ENCODE measurements around the gene PIGS. TPM values are rescaled to one million over a fixed set of nuclear protein-coding genes. Genes with fewer than 3 reads are reported as not detected.

Gene PIGS
- total RNA-seq, 1 experiment from 2014 or later: 64.2 TPM

- Histone ChIP-seq H3F3A (ENCODE audit: insufficient read depth, low read depth) (peaks cover 5% of the 10 kb centered on the region; the same call in 1 of the 2 replicates), H3K36me3 (ENCODE audit: low read depth) (no peaks in the 10 kb centered on the region), H3K27ac (no peak overlapping the region), H3K4me3 (no peak overlapping the region), H3K4me1 (replicated peaks; ENCODE audit: insufficient read depth) (no peaks in the 10 kb centered on the region), H3K4me2 (no peak overlapping the region), H4K20me1 (ENCODE audit: insufficient read depth) (no peaks in the 10 kb centered on the region; the same call in 1 of the 2 replicates), H3K79me2 (ENCODE audit: low read depth) (no peaks in the 10 kb centered on the region), H3K27me3 (ENCODE audit: insufficient read depth, low read depth) (0 out of 2 replicates have a peak, but pooled peaks cover 4% of the 10 kb centered on the region), H2AFZ (no peak overlapping the region), H3K9me2 (ENCODE audit: insufficient read depth) (no peaks in the 10 kb centered on the region), H3K9me3 (ENCODE audit: insufficient read depth, low read depth) (no peaks in the 10 kb centered on the region)
- DNase-seq: no peak
- ChIA-PET CTCF (interaction anchor here (0.6 to 0.7 kb wide), 2 partner anchors 38 to 1568 kb away, joined by 5 to 10 read pairs; no protein-coding TSS in a partner anchor), POLR2A (ENCODE audit: unreplicated experiment) (no interaction called here)
- no peak for TF ChIP-seq CTCF (conservative IDR thresholded peaks at IDR 0.05)
- TF ChIP-seq EZH2 (IDR thresholded peaks at IDR 0.05; ENCODE audit: low read depth): no peak
- no TSS peak for BruUV-seq (replicated peaks)
- intact Hi-C loops (cut with micrococcal nuclease; ENCODE audit: unreplicated experiment): loop anchor here (1.0 kb wide), 1 partner anchor 46 kb away; no protein-coding TSS in a partner anchor
Measured at GRCh38 chr17:28540231-28540630, 31.1 kb downstream of the PIGS start.

GRCh38 chr17:28538296-28538895 is 32.9 kb downstream of the PIGS start:
- no TSS peak for BruUV-seq (replicated peaks)
- CTCF ChIA-PET: no interaction called here
- intact Hi-C loops (cut with micrococcal nuclease; ENCODE audit: unreplicated experiment): no loop called here

GRCh38 chr17:28537219-28537610 is 34.1 kb downstream of the PIGS start:
- 0 out of 2 replicates have a peak, but pooled peaks cover 4% of the 10 kb centered on the region for H3K27me3 ChIP-seq (ENCODE audit: insufficient read depth, low read depth)
- no peaks in the 10 kb centered on the region for H3K79me2 ChIP-seq (ENCODE audit: low read depth)
- no peak overlapping the region for H3K27ac ChIP-seq
- ChIA-PET CTCF (no interaction called here), POLR2A (ENCODE audit: unreplicated experiment) (no interaction called here)
- no TSS peak for BruUV-seq (replicated peaks)
- no peak overlapping the region for H3K4me2 ChIP-seq
- 0 out of 2 replicates have a peak, but pooled peaks cover 6% of the 10 kb centered on the region for H3K4me1 ChIP-seq (replicated peaks; ENCODE audit: insufficient read depth)
- intact Hi-C loops (cut with micrococcal nuclease; ENCODE audit: unreplicated experiment): no loop called here
- H3K9me2 ChIP-seq (ENCODE audit: insufficient read depth): no peaks in the 10 kb centered on the region
- no peaks in the 10 kb centered on the region for H3K36me3 ChIP-seq (ENCODE audit: low read depth)
- H3K9me3 ChIP-seq (ENCODE audit: insufficient read depth, low read depth): no peaks in the 10 kb centered on the region
- no peak overlapping the region for H2AFZ ChIP-seq
- no peak for DNase-seq
- no peak overlapping the region for H3K4me3 ChIP-seq
- no peaks in the 10 kb centered on the region; the same call in 1 of the 2 replicates for H4K20me1 ChIP-seq (ENCODE audit: insufficient read depth)
- H3F3A ChIP-seq (ENCODE audit: insufficient read depth, low read depth): peaks cover 5% of the 10 kb centered on the region; the same call in 1 of the 2 replicates
- TF ChIP-seq EZH2 (IDR thresholded peaks at IDR 0.05; ENCODE audit: low read depth) (no peak), CTCF (conservative IDR thresholded peaks at IDR 0.05) (no peak)

More at GRCh38 chr17:28538296-28538895, 32.9 kb downstream of the PIGS start:
- H3K4me3 ChIP-seq: no peak overlapping the region
- 0 out of 2 replicates have a peak, but pooled peaks cover 4% of the 10 kb centered on the region for H3K27me3 ChIP-seq (ENCODE audit: insufficient read depth, low read depth)
- peaks cover 5% of the 10 kb centered on the region; the same call in 1 of the 2 replicates for H3F3A ChIP-seq (ENCODE audit: insufficient read depth, low read depth)
- no peaks in the 10 kb centered on the region for H3K79me2 ChIP-seq (ENCODE audit: low read depth)
- H3K36me3 ChIP-seq (ENCODE audit: low read depth): no peaks in the 10 kb centered on the region
- H4K20me1 ChIP-seq (ENCODE audit: insufficient read depth): no peaks in the 10 kb centered on the region; the same call in 1 of the 2 replicates
- DNase-seq: no peak
- no peak for TF ChIP-seq CTCF (conservative IDR thresholded peaks at IDR 0.05)
- no peak for TF ChIP-seq EZH2 (IDR thresholded peaks at IDR 0.05; ENCODE audit: low read depth)
- POLR2A ChIA-PET (ENCODE audit: unreplicated experiment): no interaction called here
- no peaks in the 10 kb centered on the region for H3K4me1 ChIP-seq (replicated peaks; ENCODE audit: insufficient read depth)
- H3K9me2 ChIP-seq (ENCODE audit: insufficient read depth): no peaks in the 10 kb centered on the region
- no peak overlapping the region for H3K27ac ChIP-seq
- H2AFZ ChIP-seq: no peak overlapping the region
- no peaks in the 10 kb centered on the region for H3K9me3 ChIP-seq (ENCODE audit: insufficient read depth, low read depth)
- H3K4me2 ChIP-seq: no peak overlapping the region

Measured in PC-9 (cell line).